ENCODE results near the gene CPEB4. TPM values are rescaled to one million over a fixed set of nuclear protein-coding genes. Genes with fewer than 3 reads are reported as not detected.

CPEB4 gene
- total and polyA plus RNA-seq, 2 of the 4 experiments (the other 2 are of a cell fraction) = 7.8 to 22.6 TPM

DNA sequence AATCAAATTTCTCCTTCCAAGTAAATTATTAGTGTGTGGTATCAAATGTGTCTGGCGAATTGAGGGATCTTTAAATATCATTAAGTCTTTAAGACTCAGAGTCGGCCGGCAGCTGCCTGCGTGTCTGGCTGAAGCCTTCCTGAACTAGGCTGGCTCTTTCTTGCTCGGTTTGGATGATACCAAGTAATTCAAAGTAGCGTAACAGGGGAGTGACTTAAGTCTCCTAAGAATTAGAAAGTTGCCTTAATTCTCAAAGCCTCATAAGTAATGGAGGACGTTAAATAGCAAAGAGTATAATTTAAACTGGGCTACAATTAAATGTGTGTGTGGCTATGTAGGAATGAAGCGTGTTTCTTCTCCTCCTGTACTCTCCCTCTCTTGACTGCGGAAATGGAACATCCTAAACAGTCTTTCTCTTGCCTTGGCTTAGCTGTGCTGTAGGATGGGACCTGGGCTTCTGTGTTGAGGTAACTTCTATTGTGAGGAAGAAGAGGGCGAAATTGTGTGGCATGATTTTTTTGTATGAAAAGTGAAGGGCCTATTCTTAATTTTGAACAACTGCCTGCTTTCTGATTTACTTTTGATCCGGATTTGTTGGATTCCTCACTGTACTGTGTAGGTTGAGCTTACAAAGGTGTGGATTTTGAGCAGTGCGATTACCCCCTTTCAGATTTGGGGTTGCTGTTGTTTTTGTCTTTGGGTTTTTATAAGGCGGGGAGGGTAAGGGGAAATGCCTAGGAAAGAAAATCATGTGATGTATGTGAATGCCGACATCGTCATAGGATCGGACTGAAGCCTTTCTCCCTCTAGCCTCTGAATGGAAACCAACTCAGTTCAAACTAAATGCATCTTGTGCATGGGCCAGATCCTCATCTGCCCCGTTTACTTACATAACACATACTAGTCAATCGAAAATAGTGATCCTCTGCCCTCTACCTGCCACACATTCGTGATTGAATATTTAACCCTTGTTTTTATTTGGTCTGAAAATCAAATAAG is 29.9 kb downstream of the CPEB4 start (continued):
- TF ChIP-seq FOS (IDR thresholded peaks at IDR 0.05; ENCODE audit: low read depth, low read length) = no peak
- peak; percentile 79 for TF ChIP-seq POLR2A (IDR thresholded peaks at IDR 0.05; ENCODE audit: low read depth, low read length)

DNA sequence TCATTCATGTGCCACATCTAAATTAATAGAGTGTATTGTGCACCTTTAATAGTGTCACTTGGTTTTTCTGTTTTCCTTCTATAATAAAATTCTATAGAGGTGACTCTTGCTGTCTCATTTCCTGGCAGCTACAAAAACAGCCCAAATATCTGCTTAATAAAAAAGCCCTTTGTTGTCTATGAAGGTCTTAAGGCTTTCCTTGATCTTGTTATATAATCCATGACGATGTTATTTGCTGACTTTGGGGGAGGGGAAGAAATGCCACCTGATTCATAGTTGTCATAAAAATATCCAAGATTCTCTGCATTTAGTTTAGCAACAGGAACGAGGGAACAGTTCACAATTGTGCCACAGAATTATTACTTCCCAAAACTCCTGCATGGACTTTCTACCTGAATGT is 31.3 kb downstream of the CPEB4 start:
- no peak overlapping the region for H4K8ac ChIP-seq (ENCODE audit: low read depth in 2 of 2, low read length in 2 of 2)
- no peak overlapping the region for H3K4me3 ChIP-seq (ENCODE audit: insufficient read depth, low read depth, low read length)
- no peak overlapping the region for H2BK20ac ChIP-seq (ENCODE audit: low read depth, low read length)
- H3K18ac ChIP-seq (ENCODE audit: low read depth, low read length) = peak overlapping the region; percentile 43; the same call in 1 of the 2 replicates
- no peak overlapping the region for H3K14ac ChIP-seq (replicated peaks; ENCODE audit: low read depth, low read length)
- peak overlapping the region; percentile 38 for H2BK5ac ChIP-seq (ENCODE audit: low read depth, low read length, poor library complexity, severe bottlenecking)
- BruUV-seq (replicated peaks) = no TSS peak
- intact Hi-C loops (cut with micrococcal nuclease) (loop anchor here (10.0 kb wide), 1 partner anchor 395 kb away; no protein-coding TSS in a partner anchor), in situ Hi-C loops (cut with MboI; ENCODE audit: low sequenced_read_pairs) (no loop called here), dilution Hi-C loops (cut with HindIII; ENCODE audit: low sequenced_read_pairs, unreplicated experiment) (no loop called here)
- ATAC-seq (ENCODE audit: low read depth) (no peak), DNase-seq (peak; percentile 47)
- H4K20me1 ChIP-seq (ENCODE audit: insufficient read depth, low read length) = no peaks in the 10 kb centered on the region
- peaks cover 5% of the 10 kb centered on the region; the same call in 1 of the 2 replicates for H3K4me1 ChIP-seq (ENCODE audit: control insufficient read depth, insufficient read depth, low read length)
- no peaks in the 10 kb centered on the region for H3K9me3 ChIP-seq (ENCODE audit: control insufficient read depth, insufficient read depth, low read length)
- POLR2A ChIA-PET (ENCODE audit: unreplicated experiment) = no interaction called here
- H2AK5ac ChIP-seq (ENCODE audit: low read depth, low read length) = no peak overlapping the region
- peak overlapping the region; percentile 48; the same call in 1 of the 2 replicates for H3K4me2 ChIP-seq (ENCODE audit: low read depth, low read length)
- H3K36me3 ChIP-seq (ENCODE audit: control insufficient read depth, insufficient read depth, low read length) = no peaks in the 10 kb centered on the region; the same call in 1 of the 2 replicates
- no peak overlapping the region for H3K9ac ChIP-seq (ENCODE audit: low read depth, low read length)
- H2AK9ac ChIP-seq (replicated peaks; ENCODE audit: low read depth, low read length, poor library complexity) = no peak overlapping the region
- peaks cover 7 to 32% of the 10 kb centered on the region in 2 experiments for H3K79me1 ChIP-seq (ENCODE audit: low read depth in 1 of 2, low read length in 2 of 2)
- TF ChIP-seq SMC3 (IDR thresholded peaks at IDR 0.05; ENCODE audit: low read depth, low read length) (no peak), CHD1 (IDR thresholded peaks at IDR 0.05; ENCODE audit: low read depth, low read length) (no peak), MXI1 (IDR thresholded peaks at IDR 0.05; ENCODE audit: borderline replicate concordance, low read depth, low read length) (no peak), CTCF (conservative IDR thresholded peaks at IDR 0.05; ENCODE audit: low read depth, low read length) (no peak), RCOR1 (IDR thresholded peaks at IDR 0.05; ENCODE audit: insufficient replicate concordance, low read length) (no peak), RAD21 (IDR thresholded peaks at IDR 0.05; ENCODE audit: low read length) (no peak), MAFK (IDR thresholded peaks at IDR 0.05; ENCODE audit: low read depth, low read length) (no peak), MAZ (IDR thresholded peaks at IDR 0.05; ENCODE audit: borderline replicate concordance, low read depth, low read length) (no peak), CEBPB (IDR thresholded peaks at IDR 0.05; ENCODE audit: low read depth, low read length) (no peak), RFX5 (IDR thresholded peaks at IDR 0.05; ENCODE audit: low read depth, low read length) (no peak), ELK1 (IDR thresholded peaks at IDR 0.05; ENCODE audit: borderline replicate concordance, low read depth, low read length) (no peak)
- peaks cover 3% of the 10 kb centered on the region; the same call in 1 of the 2 replicates for H3K9me1 ChIP-seq (ENCODE audit: insufficient read depth, low read length)
- no peak overlapping the region for H2BK15ac ChIP-seq (ENCODE audit: low read depth, low read length)
- no peak overlapping the region for H3K56ac ChIP-seq (ENCODE audit: extremely low read depth, insufficient read depth, low read length)
- H2AFZ ChIP-seq (replicated peaks; ENCODE audit: low read length, poor library complexity) = no peak overlapping the region
- CTCF ChIA-PET = no interaction called here
- H4K5ac ChIP-seq (ENCODE audit: low read depth, low read length) = no peak overlapping the region
- no peak overlapping the region for H4K91ac ChIP-seq (ENCODE audit: insufficient read depth, low read depth, low read length)
- no peaks in the 10 kb centered on the region for H3K27me3 ChIP-seq (ENCODE audit: control insufficient read depth, insufficient read depth, low read length)
- H3K27ac ChIP-seq (ENCODE audit: insufficient read depth, low read length) = no peak overlapping the region
- no peak overlapping the region for H3K23ac ChIP-seq (ENCODE audit: low read depth, low read length)
- H2BK120ac ChIP-seq (ENCODE audit: low read depth, low read length) = no peak overlapping the region
- no peak overlapping the region for H3K4ac ChIP-seq (ENCODE audit: low read depth, low read length)
- WGBS, 2 experiments (ENCODE audit: extremely low coverage in 2 of 2, insufficient read length in 1 of 2) = no CpG with 5 or more reads among the region's 2 CpGs

Data from IMR-90 (cell line).